Measurements from ENCODE around the gene ACAA1.

Gene ACAA1

DNA sequence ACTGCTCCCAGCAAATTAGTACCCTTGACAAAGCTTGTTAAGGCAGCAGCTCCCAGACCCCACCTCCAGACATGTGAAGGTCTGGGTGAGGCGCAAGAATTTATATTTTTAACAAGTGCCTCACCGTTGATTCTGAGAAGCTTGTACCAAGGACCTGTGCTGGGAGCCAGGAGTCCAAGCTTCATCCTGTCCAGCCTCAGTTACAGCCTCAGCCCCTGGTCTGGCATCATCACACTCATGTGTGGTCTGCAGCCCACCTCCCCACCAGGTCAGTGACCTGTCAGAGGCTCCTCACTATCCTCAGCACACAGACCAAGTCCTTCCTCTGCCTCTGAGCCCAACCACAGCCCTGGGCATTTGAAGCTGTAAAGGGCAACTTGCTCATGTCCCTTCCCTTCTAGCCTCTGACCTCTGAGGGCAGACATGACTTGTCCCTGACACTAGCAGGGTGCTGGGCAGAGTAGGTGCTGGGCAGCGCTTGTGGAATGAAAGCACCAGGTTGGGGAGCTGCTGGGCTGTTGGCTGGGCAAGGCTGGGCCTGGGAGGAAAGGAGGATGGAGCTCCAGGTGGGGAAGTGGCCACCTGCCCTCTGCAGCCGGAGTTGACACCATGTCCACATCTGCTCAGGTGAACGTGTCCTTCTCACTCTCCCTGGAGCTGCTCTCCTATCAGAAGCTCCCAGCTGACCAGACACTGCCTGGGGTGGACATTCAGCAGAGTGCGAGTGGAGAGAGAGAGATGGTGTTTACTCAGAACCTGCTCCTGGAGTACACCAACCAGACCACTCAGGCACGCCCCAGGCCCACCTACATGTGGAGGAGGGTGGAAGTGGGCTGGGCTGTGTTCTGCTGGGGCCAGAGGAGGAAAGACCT is 16.9 kb downstream of the ACAA1 start:
- DNase-seq (ENCODE audit: low read depth, low spot score), result no peak

DNA sequence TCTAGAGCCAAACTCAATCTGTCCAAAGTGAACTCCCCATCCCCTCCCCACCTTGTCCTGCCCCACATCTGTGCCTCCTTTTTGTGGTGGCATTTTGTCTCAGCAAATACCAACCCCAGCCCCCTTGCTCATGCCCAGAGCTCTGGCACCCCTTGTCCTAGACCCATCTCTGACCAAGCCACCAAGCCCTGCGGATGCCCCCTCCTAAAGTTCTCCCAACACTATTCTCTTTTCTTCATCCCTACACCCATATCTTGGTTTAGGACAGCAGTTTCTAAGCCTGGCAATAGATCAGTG is 17.7 kb downstream of the ACAA1 start:
- no peak for DNase-seq (ENCODE audit: low read depth, low spot score)

DNA sequence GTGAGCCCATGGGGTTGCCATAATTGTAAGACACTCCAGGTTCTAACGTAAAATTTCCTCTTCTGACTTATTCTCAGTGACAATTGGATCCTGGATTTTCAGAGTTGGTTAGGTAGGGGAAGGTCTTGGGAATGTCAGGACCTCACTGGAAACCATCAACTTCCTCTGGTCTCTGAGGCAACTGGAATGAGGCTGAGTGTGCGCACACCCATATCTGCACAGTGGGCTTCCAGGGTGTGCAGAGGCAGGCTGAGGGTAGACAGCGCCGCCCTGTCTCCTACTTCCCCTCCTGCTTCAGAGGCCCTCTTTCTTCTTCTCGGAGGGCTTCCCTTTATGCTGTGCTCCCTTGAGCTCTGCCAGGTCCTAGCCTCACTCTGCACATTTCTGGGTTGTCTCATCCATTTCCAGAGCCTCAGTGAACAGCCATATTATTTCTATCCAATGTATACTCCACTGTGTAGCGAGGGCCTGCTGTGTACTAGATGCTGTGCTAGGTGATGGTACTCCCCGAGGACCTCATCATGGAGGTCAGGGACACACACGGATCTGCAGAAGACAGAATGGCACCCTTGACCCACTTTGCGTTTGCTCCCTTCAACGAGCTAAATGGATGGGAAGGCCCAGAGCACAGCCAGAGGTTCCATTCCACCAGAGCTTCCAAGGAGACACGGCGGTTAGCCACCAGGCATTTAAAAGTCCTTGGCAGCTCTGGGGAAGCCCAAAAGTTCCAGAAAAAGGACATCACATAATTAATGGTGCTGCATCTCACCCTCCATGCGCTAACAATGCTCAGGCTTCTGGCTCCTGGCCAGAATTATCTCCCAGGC is 18.3 kb downstream of the ACAA1 start:
- DNase-seq (ENCODE audit: low read depth, low spot score), result no peak

DNA sequence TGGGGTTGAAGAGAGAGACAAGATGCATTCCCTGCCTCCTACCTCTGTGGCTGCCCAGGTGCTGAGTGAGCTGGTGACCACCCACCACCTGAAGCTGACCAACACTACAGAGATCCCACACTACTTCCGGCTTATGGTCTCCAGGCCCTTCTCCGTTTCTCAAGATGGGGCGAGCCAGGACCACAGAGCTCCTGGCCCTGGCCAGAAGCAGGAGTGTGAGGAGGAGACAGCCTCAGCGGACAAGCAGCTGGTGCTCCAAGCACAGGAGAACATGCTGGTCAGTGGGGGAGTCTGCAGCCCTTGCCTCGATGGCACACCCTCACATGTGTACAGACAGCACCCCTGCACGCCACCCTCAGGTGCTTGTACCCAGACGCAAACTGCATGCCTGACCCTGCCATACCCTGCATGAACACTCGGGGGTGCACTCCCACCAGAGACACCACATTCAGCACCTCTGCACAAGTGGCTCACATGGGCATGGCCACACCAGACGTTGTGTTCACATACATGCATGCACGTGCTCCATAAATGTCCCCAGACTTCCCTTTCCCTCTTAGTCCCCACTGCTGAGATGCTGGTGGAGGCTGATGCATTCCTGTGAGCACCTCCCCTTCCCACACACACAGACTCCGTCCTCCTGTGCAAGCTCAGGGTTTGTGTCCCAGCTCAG is 19.0 kb downstream of the ACAA1 start:
- peak; percentile 66 for DNase-seq (ENCODE audit: low read depth, low spot score)

DNA sequence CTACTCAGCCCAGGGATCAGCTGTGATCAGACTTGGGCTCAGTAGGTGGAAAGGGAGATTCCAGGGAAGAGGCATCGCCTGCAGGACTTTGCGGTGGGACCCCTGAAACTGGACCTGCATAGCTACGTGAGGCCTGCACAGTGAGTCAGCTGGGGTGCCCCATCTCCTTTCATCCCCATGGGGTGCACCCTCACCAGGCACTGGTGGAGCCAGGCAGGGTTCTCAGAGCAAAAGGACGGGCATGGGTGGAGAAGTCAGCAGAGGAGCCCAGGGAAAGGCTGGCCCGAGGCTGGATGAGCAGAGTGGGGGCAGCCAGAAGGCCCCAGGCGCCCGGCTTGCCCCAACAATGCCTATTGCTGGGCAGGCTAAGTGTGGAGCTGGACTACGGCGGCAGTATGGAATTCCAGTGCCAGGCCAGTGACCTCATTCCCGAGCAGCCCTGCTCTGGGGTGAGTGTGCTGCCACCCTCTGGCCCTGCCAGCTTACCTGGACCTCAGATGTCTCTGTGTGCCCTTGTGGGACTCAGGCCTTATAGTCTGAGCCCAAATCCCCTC is 19.7 kb downstream of the ACAA1 start:
- no peak for DNase-seq (ENCODE audit: low read depth, low spot score)

DNA sequence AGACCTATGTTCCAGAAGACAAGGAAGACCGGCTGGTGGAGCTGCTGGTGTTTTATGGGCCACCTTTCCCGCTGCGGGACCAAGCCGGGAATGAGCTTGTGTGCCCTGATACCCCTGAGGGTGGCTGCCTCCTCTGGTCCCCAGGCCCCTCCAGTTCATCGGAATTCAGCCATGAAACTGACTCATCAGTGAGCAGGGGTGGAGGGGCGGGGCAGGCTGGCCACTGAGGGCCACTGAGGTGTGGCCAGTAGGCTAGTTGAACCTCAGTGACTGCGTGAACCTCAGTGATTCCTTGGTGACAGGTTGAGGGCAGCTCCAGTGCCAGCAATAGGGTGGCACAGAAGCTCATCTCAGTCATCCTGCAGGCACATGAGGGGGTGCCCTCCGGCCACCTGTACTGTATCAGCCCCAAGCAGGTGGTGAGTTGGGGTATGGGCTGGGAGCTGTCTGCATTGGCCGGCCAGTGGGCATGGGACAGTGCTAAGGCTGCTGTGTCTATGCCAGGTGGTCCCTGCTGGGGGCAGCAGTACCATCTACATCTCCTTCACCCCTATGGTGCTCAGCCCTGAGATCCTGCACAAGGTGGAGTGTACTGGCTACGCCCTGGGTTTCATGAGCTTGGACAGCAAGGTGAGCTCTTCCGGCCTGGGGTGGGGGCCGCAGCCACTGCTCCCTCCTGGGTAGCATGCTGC is 20.3 kb downstream of the ACAA1 start:
- DNase-seq (ENCODE audit: low read depth, low spot score), result no peak

DNA sequence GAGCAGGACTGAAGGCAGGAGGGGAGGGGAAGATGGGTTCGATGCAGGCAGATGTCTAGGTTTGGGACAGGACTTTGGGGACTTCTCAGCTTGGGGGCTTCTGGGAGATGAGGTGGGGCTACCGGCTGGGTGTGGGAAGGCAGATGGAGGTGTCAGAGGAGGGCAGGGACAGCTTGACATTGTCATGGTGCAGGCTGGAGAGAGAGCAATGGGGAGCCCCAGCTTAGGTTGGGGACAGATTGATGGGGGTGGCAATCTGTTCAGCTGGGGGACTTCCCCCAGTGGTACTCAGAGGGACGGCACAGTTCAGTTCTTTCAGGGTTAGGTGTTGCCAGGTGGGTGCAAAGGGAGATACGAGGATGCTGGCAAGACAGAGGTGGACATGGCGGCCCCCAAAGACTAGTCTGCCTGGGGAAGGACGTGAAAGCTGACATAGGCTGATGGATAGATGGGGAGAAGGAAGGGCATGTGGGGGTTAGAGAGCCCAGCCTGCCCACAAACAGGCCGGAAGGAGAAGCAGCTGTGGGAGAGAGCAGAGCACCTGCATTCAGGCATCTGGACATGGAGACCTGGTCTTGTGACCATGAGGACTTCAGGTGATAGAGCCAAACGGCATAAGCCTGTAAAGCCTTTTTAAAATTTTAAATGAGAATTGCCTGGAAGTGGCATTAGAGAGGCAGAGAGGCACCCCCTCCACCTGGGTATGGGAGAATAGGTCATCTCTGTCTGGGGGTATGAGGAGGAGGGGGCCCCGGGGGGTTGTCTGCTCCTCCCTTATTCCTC is 21.1 kb downstream of the ACAA1 start:
- DNase-seq (ENCODE audit: low read depth, low spot score), result no peak

DNA sequence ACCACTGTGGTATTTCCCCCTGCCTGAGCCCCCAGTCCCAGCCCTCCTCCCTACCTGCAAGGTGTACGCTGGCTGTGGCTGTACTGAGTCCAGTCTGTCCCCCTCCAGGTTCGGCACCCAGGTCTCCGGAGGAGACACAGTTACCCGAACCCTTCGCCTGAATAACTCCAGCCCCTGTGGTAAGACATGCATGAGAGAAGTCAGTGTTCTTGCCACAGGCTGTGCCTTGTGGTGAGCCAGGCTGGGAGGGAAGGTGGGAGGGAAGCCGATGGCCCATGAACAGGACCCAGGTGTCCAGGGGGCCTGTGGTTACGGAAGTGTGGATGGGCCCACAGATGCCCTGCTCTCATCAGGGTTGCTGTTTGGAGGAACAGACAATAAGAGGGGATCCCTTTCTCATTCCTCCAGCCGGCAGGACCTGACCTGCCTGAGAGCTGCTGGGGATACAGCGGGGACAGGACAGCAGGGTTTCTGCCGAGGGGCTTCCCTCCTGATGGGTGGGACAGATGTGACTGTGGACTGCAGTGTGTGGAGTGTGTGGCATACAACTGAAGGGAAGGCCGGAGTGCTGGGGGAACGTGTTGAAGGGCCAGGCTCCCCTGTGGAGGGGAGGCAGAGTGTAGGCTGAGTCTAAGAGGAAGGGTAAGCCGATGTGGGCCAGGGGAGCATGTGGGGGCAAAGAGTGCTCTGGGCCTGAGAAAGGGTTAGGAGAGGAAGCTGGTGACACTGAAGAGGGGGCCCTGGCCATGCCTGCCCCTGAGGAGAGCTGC is 21.9 kb downstream of the ACAA1 start:
- DNase-seq (ENCODE audit: low read depth, low spot score), result no peak

DNA sequence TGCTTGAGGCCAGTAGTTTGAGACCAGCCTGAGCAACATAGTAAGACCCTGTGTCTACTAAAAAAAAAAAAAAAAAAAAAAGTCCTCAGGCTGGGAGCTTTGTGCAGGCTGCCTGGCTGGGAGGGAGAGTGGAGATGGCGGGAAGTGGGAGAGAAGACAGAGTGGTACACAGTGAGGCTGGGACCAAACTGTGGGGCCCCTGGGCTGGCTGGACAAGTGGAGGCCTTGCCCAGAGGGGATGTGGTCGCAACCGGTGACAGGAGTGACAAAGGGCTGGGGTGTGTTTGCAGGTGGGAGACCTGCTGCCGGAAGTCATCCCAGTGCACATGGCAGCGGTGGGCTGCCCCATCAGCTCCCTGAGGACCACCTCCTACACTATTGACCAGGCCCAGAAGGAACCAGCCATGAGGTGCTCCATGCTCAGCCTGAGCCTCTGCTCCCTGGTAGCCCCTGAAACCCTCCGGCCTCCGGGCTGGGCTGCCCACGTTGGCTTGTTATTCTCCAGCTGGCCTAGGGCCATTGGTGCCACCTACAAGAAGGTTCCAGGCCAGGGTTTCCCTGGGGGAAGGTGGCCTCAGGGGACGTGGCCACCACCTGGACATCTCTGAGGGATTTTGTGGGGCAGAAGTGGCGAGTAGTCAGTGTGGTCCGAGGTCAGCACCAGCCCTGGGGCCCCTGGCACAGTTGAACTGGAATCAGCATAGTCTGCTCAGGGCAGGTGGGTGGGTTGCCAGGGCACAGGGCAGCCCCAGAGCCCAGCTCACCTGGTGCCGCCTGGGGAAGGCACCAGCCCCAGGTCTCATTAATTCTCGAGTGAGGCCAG is 22.7 kb downstream of the ACAA1 start:
- no peak for DNase-seq (ENCODE audit: low read depth, low spot score)

DNA sequence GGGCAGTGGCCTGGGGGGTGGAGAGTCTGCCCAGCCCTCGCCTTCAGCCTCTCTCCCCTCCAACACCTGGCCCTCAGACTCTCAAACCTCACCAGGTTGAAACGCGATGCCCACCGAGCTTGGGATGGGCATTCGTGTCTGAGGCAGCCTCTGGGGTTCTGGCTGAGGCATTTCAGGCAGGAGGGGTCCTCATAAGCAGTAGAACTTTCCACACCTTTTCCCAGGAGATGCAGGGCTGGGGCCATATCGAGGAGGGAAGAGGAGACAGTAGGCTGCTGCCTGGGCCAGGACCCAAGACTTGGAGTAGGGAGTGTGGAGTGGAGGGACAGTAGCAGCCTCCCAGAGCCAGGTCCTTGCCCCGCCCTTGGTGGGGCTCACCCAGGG is 24.6 kb downstream of the ACAA1 start:
- no peak for DNase-seq (ENCODE audit: low read depth, low spot score)

DNA sequence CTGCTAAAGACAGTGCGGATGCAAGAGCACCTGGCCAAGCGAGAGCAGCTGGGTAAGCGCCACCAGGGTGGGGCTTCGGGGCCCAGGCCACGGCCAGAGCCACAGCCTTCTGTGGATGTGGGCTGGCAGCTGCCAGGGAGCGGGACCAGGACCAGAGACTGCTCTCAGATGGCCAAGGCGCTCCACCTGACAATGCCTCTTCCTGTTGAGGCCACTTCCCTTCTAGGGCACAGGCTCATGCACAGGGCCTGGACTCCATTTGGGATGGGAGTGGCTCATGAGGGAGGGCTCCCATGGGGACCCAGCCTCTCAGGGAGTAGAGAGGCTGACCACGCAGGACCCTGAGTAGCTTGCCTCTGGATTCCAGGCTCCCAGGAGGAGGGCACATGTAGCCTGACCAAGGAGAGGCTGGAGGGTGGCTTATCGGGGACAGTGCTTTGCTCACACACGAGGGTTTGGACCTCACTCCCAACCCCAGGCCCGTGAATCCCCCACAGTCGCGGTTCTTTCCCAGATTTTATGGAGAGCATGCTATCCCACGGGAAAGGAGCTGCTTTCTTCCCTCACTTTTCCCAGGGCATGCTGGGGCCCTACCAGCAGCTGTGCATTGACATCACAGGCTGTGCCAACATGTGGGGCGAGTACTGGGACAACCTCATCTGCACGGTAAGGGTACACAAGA is 25.1 kb downstream of the ACAA1 start:
- DNase-seq (ENCODE audit: low read depth, low spot score), result no peak

DNA sequence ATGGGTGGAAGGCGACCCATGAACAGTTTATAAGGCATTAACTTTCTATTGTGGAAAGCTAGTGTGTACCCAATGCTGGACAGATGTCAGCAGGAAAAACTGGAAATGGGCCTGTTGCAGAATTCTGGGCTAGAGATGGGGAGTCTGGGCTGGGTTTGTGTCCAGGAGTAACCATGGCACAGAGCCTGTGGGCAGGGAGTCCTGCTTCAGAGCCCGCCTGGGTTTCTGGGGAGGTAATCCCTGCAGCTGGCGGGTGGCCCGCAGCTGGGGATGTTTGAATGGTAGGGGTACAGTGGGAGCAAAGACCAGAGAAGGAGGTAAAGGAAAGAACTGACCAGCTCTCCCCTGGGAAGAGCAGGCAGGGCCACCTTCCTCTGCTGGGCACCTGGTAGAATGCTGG is 25.7 kb downstream of the ACAA1 start:
- no peak for DNase-seq (ENCODE audit: low read depth, low spot score)

DNA sequence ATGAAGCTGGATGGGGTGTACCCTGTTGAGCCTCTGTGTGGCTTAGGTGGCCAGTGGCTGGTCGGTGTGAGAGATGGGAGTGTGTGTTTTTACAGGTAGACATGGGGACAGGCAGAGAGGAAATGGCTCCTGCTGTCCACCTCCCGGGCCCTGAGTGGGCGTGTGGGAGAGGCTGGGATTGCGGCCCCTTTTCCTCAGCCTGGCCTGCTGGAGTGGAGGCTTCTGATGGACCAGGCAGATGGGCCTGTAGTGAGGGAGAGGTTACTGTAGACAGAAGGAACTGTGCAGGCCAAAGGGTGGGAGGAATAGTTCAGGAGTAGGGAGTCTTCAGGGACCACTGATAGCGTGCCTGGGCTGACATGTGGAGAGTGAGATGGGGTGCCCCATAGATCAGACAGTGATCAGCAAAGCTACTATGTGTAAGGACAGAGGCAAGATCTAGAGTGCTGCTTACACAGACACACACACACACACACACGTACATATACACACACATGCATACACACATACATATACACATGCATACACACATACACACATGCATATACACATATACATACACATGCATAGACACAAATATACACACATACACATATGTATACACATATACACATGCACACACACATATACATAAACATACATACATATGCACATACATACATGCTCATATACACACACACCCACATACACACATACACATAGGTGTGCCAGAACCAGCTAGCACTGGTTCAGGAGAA is 26.4 kb downstream of the ACAA1 start:
- no peak for DNase-seq (ENCODE audit: low read depth, low spot score)

DNA sequence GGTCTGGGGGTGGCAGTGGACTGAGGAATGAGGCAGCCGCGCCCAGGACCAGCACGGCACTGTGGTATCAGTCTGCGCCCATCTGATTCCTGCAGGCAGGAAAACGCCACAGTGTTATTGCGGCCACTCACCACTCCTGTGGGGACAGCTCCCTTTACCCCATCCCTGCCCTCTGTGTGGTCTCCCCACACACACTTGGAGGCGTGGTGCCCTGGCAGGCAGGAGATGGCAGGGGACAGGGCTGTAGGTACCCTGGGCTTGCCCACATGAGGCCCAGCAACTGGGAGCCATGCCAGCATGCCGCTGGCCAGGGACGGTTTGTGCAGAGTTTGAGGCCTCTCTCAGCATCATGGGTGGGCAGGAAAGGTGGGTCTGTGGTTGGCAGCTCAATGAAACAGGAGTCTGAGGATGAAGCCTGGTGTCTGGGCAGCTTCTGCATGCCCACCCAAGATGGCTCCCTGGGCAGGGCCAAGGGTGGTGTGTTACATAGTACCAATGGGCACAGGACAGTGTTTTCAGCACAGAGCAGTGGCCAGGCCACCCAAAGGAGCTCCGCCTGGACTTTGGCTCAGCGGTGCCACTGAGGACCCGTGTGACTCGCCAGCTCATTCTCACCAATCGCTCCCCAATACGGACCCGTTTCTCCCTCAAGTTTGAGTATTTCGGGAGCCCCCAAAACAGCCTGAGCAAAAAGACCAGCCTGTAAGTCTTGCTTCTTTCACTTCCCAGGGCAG is 27.2 kb downstream of the ACAA1 start:
- DNase-seq (ENCODE audit: low read depth, low spot score), result no peak

DNA sequence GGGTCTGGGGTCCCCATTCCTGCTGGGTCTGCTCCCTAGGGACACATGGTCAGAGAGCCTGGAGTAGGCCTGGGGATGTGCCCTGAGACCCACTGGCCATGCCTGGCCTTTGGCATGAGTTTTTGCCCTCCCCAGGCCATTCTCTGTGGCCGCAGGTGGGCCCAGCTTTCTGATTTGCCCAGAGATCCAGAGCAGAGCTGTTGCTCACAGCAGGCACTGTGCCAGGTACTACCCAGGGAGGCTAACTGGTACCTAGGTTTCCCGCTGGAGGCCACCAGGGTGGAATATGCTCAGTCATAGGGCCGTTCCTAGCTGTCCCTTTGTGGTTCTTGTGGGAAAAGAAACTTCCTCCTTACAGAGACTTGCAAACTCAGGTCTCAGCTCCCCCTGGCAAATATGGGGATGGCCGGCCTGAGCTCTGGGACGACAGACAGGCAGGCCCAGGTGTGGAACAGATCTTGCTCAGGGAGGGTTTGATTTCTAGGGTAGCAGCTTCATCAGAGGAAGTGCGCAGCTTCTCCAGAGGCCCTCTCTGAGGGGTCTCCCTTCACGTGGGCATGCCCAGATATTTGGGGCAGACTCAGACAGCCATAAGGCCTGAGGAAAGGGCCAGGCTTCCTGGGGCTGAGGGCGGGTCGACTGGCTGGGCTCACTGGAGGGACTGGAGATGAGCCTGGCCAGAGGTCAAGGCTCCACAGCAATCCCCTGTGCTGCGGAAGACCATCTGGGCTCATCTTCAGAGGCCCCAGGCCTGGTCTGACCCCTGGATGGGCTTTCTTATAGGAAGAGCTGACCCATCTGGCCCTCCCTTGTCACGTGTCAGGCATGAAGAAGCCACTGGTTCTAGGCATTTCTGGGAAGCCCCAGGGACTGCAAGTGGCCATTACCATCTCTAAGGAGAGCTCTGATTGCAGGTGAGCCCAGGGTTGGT is 28.0 kb downstream of the ACAA1 start:
- DNase-seq (ENCODE audit: low read depth, low spot score), result no peak
